GM20431 (cell line): ENCODE data around the gene NIPSNAP3A.
"Not testable (repeated sequence)": the region's sequence is repeated elsewhere in the genome, so short reads cannot be mapped to it uniquely, and the experiment has no call there.

Experiments
- in situ Hi-C: fragments of 300-500 bp; cut with MseI, MboI; formaldehyde crosslinking; loops from one replicate; pipeline ENCODE4 v1.15.0; 2020; ENCODE audit warnings: low sequenced_read_pairs; ENCODE audit not compliant: unreplicated experiment

The NIPSNAP3A gene

DNA sequence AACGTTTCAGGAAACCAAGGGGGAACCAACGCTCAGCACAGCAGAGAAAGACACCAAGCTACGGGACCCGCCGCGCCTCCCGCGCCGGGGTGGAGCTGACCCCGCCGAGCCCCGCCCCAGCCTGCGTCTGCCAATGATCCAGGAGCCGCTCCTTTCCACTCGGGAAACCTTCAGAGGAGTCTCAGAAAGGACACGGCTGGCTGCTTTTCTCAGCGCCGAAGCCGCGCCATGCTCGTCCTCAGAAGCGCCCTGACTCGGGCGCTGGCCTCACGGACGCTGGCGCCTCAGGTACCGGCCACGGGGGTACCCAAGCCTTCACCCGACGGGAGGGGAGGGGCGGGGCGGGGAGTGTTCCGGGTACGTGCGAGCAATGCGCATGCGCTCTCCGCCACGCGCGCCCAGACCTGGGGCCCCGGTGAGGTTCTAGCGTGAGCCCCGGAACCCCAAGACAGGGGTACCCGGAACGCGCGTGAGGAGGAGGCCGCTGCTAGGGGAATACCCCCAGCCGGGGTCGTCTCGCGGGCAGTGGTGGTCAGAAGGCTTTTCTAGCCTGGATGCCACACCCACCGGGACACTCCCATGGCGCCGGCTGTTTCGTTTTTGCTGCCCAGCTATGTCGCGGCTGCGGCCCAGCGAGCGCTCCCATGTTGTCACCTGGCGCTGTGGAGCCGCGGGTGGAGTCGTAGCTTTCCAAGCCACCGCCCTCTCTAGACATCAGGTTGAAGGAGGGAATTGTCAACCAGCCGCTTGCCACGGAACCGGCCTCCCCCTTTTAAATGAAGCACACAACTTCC, at the start of gene NIPSNAP3A:
Gene NIPSNAP3A (plus strand): TSS at position 119 of the 794 bp plus-strand sequence. CDS start 110 bp downstream, at position 229.
- in situ Hi-C loops, result no loop called here

DNA sequence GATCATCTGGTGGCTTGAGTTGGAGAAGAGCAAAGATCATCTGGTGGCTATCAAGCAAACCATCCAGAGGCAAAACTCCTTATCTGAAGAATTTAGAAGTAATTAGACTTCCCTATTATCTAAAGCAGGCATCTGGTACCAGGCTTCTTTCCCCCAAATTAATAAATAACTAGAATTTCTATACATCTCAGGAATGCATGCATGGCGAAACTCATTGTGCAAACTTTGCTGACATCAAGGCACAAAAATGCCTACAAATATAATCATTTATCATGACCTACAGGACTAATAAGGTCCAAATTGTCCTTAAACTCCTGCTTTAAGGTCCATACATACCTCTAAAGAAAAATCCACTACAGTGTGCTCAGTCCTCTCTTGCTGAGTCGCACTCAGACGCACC, 47.2 kb upstream of the NIPSNAP3A start:
- in situ Hi-C loops, result no loop called here

DNA sequence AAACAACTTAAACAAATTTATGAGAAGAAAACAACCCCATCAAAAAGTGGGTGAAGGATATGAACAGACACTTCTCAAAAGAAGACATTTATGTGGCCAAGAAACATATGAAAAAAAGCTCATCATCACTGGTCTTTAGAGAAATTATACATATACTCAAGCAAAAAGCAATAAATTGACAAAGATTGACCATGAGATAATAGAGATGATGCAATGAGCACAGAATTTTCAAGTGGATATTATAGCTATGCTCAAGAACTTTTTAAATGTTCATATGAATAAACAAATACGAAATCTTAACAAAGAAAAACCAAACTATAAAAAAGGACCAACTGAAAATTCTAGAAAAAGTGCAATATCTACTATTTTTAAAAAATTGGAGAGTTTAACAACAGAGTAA, 38.7 kb upstream of the NIPSNAP3A start:
- in situ Hi-C loops, result not testable (repeated sequence)

DNA sequence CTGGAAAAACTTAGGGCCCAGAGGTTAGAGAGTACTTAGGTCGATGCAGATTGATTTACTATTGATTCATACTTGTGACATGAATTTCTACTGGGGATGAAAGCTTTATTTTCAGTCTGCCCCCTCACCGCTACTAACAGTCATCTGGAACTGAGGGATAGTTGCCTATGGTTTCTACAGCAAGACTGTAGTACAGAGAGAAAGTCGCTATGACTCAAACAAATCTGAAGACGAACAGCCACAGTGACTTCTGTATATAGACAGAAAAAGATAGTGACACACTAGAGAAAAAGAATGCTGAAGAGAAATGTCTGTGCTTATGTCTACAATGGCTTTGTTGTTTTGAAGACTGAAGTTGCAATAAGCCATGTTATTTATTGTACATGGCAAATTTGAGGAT, 35.9 kb upstream of the NIPSNAP3A start:
- in situ Hi-C loops, result no loop called here

DNA sequence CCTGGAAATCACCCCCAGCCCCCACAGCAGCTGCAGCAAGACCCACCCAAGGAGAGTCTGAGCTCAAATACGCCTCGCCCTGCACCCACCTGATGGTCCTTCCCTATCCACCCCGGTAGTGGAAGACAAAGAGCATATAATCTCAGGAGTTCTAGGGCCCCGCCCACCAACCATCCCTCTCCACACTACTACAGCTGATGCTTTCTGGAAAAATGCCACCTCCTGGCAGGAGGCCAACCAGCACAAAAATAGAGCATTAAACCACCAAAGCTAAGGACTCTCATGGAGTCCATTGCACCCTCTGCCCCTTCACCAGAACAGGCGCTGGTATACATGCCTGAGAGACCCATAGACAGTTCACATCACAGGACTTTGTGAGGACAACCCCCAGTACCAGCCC, 22.5 kb upstream of the NIPSNAP3A start:
- in situ Hi-C loops, result no loop called here

DNA sequence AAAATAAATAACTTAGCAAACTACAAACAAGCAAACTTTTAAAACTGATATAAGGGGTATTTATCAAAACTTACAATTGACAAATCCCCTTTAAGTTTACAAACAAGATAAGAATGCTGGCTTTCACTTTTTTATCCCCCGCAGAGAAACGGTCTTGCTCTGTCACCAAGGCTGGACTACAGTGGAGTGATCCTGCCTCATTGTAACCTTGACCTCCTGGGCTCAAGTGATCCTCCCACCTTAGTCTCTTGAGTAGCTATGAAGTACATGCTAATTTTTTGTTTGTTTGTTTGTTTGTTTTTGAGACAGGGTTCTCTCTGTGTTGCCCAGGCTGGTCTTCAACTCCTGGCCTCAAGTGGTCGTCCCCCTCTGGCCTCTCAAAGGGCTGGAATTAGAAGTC, 9.0 kb upstream of the NIPSNAP3A start:
- in situ Hi-C loops, result no loop called here

DNA sequence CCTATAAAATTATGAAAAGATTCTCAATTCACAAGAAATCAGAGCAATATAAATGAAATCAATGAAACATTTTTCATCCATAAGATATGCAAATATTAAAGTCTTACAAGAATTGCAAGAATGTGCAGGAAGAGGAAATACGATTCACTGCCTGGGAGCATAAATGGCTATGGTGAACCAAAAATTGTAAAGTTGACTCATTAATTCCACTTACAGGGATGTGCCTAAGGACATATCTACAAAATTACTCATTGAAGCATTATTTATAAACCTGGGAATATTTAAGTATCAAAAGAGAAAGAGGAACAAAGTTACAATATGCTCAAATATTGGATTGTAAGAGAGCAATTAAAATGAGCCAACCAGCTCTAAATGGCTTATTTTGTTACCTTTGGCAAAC, 6.9 kb upstream of the NIPSNAP3A start:
- in situ Hi-C loops, result no loop called here

DNA sequence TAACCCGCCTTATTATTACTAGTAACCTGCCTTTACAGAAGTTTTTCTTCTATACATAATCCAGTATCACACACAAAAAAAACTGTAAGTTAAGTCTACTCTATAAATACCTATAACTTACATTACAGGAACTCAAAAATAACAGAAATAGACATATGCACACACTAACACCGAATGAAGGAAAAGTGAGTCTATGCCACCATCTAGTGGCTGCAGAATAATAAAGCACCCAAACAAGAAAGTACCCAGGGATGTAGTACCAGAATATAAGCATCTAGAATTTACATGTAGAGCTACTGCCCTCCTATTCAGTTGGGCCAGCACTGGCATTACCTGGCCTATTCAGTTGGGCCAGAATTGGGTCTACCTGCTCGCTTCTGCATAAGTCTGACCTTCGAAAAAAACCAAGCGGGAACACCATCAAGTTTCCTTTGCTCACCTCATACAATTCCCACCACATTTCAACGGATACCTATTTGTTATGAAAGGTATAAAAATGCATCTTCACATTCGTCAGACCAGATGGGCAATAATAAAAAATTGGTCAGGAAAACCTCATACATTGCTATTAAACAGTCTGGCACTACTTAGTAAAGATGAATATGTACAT, 4.0 kb upstream of the NIPSNAP3A start:
- in situ Hi-C loops, result no loop called here

DNA sequence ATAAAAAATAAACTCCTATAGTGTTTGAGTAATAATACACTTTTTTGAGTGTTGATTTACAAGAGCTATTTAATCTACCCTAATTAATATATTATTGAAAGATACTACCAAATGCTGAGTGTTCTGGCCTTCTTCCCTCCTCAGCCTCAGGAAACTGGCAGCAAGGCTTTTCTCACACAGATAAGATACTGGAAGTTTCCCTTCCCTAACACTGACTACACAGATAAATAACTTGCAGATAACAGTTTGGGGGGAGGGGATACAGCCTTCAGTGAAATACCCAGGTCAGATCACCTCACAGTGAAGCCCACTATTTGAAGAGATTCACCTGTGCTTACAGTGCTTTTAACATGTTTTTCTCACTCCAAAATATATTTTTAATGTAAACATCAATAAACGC, 1.6 kb upstream of the NIPSNAP3A start:
- in situ Hi-C loops, result no loop called here

DNA sequence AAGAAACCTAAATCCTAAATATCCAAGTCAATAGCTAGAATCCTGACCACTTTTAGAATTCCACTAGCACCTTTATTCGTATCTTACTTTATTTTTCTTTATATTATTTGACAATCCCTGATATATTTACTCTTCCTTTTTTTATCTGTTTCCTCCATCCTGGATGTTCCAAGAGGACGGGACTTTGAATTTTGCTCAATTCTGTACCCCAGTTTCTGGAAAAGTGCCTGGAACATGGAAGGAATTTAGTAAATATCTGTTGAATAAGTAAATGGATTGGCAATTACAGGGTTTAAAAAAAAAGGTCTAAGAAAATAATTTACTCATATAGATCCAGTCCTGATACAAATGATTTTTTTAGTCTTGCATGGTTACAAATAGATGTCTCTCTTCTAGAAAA, 1.2 kb upstream of the NIPSNAP3A start:
- in situ Hi-C loops, result no loop called here

DNA sequence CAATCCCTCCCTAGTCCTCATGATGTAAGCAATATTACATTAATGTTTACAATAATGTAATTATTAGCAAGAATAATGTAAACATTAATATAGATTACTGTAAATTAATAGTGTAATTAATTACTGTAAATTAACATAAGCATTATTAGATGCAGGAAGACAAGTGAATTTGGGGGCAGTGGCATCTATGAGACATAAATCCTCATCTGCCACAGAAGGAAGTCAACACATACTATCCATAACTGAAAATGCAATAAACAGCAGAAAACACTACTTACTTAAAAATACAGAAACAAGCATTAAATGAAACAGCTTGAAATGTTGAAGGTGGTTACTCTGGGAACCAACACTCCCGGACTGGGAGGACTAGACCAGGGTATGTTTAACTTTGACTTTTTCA, 685 bp upstream of the NIPSNAP3A start:
- in situ Hi-C loops, result no loop called here

DNA sequence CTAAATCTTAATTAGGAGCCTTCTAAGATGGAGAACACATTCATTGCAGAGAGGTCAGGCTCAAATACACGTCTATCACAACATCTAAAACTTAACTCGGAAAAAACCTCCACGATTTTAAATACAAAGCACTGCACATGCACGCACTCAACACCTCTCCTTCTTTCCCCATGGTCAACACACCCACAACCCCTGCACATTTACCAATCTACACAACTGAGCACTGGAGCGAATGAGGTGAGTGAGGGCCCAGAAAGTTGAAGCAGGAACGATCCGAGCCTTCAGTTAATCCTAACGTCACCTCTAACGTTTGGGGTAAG, 278 bp upstream of the NIPSNAP3A start:
- in situ Hi-C loops, result no loop called here

DNA sequence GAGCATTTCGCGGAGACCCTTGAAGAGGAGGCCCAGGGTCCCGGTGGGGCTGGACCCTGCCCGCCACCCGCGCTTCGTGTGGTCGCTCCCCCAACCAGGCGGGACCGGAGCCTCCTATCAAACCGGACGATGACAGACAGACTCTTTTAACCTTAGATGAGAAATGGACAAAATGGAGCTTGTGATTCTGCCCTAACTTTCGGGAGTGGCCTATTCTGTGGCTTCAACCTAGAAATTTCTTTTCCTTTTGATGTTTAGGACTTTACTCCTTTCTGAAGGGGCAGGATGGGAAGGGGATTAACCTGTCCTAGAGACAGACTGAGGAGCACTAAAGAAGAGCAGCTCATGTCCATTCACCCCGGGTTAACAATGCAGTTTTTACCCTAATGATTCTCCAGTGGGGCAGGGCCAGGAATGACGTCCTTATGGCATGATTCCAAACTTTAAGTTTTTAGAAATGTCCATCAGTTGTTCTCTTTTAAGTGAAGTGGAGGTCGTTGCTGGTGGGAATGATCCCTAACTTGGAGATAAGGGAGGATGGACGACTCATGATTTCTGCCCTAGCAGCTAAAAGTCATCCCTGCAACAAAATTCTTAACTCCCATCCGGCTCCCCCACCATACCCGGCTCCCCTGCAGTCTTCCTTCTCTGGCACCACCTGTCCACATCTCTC, 1.0 kb downstream of the NIPSNAP3A start:
- in situ Hi-C loops, result no loop called here

DNA sequence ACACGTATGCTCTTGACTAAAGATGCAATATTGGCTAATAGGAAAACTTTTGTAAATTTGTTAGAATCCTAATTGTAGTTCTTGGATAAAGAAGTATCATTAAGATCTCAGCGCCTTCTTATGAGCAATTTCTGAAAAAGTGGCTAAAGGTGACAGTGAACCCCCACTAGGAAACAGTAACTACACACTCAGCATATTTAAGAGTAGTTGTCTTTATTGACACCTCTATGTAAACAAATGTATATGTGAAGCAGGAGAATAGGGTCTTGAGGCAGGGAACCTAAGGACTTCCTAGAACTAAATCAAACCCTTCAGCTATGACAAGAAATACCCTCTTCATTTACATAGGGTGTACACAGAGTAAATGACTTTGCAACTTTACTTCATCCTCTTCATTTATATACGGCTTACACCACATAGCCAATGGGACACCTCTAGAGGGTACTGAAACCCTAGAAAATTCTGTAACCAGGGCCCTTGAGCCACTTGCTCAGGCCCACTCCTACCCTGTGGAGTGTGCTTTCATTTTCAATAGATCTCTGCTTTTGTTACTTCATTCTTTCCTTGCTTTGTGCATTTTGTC, 2.8 kb downstream of the NIPSNAP3A start:
- in situ Hi-C loops, result no loop called here

DNA sequence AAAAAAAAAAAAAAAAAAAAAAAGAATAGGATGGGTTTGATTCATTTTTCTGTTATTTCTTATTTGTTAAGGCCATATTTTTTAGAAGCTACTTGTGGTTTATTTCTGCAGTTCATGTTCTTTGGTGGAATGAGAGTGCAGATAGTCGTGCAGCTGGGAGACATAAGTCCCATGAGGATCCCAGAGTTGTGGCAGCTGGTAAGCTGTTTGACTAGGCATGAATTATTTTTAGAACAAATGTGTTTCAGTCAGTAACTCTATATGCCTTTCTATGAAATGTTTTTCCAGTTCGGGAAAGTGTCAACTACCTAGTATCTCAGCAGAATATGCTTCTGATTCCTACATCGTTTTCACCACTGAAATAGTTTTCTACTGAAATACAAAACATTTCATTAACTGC, 11.5 kb downstream of the NIPSNAP3A start:
- in situ Hi-C loops, result no loop called here

DNA sequence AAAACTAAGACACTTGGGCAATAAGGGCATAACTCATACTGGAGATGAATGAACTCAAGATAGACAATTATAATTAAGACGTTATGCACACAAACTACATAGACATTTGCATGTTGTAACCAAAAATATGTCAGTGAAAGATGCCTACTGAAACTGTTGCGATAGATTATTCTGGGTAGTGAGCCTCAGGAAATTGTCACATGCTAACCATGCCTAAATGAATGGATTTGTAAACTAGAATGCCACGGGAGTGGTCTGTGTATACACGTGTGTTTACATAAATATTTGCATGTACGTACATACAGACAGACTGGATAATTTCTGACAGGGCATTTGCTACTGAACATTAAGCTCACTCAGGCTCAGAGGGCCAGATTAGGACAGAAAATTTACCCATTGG, 17.7 kb downstream of the NIPSNAP3A start:
- in situ Hi-C loops, result no loop called here

DNA sequence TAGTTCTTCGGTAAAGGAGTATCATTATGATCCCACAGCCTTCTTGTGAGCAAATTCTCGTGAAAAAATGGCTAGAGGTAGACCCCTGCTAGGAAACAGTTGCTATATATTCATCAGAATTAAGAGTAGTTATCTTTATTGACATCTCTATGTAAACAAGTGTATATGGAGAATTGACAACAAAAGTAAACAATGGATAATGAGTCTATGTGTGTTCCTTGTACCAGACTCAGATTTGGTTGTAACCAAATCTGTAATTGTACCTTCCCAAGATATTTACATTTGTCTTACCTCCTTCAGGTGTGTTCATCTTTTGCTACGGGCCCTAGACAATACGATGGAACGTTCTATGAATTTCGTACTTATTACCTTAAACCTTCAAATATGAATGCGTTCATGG, 18.5 kb downstream of the NIPSNAP3A start:
- in situ Hi-C loops, result no loop called here

DNA sequence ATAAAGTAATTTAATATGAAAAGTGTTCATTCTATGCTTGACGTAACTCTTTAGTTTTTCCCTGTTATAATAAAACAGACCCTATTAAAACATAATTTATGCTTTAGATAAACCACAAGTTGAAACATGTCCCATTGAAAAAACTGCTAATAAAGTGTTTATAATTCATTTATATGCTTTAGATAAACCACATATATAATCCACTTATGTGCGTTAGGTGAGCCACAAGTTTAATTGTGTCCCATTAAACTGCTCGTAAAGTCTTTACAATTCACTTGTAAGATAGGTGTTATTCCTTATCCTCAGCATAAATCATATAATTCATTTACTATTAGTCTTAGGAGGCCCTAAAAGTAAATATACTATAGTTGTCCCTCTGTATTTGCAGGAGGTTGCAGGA, 20.0 kb downstream of the NIPSNAP3A start:
- in situ Hi-C loops, result no loop called here

DNA sequence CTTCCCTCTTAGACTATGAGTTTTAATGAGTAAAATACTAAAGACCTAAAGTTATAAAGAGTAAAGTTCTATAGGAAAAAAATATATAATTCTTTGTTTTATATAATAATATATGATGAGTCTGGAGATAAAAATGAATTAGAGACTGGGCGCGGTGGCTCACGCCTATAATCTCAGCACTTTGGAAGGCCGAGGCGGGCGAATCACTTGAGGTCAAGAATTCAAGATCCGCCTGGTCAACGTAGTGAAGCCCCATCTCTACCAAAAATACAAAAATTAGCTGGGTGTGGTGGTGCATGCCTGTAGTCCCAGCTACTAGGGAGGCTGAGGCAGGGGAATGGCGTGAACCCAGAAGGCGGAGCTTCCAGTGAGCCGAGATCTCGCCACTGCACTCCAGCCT, 21.5 kb downstream of the NIPSNAP3A start:
- in situ Hi-C loops, result not testable (repeated sequence)

DNA sequence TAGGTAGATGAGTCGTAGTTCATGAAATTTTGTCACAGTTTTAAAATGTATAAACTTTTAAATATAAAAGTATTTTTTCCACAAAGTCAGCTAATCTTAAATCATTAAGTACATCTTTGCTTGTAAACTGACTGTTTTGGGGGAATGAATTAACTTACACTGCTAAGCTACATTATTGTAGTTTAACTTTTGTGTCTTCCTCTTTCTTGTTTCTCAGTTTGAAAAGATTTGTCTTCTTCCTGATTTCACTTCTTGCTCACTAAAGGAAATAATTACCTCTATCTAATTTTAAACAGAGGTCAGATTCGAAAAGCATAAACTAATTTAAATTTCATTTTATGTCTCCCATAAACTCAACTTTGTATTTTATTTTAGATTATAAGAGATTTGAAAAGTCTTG, 22.2 kb downstream of the NIPSNAP3A start:
- in situ Hi-C loops, result no loop called here
